CD4-positive, alpha-beta T cell treated with Interleukin-6 for 4 hours (primary cell): ENCODE results near the gene MACROD2.
A peak's percentile ranks its signal among the peaks of the same experiment; 100 is the strongest.
"Not testable (repeated sequence)": the region's sequence is repeated elsewhere in the genome, so short reads cannot be mapped to it uniquely, and the experiment has no call there.

Source experiments
- DNase-seq: peaks from one replicate; pipeline ENCODE4 v3.0.0-alpha.2; 2020; ENCODE audit warnings: mixed read lengths

The MACROD2 gene

DNA sequence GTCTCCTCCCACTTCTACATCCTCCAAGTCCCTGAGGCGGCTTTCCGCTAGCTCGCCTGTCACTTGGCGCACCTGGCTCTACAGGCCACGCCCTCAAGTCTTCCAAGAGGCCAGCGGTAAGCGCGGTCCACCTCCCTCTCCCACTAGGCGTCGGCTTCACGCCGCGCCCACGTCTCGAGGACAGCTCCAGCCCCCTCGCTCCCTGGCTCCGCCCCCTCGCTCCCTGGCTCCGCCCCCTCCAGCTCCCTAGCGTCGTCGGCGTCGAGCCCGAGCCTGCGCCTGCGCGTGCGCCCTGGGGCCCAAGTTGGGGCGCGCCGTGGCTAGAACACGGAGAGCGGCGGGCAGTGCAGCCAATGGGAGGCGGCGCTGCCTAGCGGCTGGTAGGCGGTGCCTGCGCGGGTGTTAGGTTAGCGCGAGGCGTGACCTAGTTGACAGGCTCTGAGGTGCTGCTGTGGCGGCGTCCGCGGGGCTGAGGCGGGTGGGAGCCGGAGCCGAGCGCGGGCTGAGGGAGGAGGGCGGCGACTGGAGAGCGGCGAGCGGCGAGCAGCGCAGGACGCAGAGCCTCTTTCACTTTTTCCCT is at the start of gene MACROD2:
MACROD2 (plus strand) TSS at position 431 of the 580 bp plus-strand sequence.
- peak; percentile 12 for DNase-seq

DNA sequence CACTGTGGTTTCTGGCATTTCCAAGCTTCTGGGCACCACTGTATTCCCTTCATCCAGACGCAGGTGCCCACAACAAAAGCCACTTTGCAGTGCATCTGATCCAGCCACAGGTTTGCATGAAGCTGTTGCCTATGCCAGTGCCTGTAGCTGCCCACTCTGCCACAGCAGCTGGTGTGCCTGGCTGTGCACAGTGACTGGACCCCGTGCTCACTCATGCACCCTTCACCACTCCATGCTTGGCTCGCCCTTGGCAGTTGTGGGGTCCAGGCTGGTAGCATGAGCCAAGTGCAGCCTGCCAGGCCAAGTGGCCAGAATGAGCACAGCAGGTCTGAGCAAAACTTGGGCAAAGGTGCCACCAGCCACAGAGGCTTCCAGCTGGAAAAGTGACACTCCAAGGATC is 47.6 kb upstream of the MACROD2 start:
- DNase-seq, result no peak

DNA sequence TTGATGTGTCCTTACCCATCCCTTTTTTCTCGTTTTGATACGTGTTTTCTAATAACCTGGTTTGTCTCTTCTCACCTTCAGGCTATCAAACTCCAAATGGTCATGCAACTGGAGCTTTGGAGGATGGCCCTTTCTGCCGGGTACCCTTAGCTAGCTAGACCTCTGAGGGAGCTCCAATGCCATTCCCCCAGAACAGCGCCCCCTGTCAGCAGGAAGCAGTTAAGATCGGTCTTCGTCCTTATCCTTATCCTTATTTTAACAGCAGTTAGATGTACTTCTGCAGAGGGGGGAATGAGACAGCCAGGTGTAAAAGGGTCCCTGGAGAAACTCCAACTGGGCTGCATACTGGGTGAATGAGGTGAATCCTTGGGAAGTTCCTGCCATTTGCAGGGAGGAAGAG is 42.1 kb upstream of the MACROD2 start:
- DNase-seq, result no peak

DNA sequence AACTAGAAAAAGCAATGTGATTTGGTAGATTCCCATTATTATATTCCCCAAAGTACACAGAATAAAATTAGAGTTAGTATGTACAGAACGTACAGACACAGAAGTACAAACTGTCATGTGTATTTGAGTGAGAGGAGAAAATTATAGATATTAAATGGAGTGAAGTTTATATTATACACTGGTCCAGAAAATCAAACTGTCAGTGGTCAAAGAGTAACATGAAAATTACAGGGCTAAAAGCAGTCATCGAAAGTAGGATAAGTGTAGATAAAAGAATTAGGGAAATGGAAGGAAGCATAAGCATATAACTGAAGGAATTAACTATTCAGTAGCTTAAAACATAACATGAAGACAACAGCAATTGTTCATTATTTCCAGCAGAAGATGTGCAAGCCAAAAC is 35.2 kb upstream of the MACROD2 start:
- no peak for DNase-seq

DNA sequence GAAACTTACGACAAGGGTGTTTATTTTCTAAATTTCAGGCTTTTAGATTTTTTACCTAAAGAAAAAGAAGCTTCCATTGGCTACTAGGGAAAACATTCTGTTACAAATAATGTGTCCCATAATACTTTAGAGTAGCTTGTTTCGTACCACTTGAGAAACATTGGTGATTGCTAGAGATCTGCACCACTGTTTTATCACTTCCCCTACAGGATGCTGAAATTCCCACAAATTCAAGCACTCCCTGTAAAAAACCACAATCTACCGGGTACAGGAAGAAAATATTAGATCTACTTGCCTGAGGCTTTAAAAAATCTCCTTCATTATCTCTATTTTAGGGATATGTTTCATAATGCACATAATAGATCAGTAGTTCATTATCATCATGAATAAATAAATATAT is 34.8 kb upstream of the MACROD2 start:
- no peak for DNase-seq

DNA sequence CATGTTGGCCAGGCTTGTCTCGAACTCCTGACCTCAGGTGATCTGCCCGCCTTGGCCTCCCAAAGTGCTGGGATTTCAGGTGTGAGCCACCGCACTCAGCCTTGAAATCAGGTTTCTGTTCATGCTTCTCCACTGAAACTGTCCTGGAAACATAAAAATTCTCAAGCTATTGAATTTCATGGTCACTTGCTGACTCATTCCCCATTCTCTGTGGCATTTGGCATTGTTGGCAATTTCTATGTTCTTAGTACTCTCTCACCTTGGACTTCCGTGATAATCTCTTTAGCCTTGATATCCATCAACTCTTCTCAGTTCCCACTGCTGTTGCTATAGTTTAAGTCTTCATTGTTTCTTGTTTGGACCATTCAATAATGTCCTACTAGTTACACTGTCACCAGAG is 11.1 kb upstream of the MACROD2 start:
- DNase-seq, result no peak

DNA sequence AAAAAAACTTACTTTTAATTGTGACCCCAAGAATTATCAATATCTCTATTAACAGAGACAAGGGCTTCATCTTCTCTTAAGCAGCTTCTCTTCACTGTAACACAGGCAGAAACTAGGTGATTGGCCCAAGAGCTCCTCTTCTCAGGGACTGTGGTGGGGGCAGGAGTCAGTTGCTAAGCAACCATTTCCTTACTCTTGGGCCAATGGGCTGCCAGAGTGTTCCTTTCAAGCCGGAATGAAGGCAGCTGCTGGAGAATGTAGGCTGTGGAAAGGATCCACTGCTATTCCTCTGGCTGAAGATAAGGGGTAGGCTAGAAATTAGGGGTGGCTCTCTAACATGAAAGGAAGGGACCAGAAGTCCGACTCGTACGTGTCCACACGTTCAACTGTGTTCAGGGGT is 4.9 kb upstream of the MACROD2 start, which contains the start of gene SEL1L2:
SEL1L2 (minus strand) TSS at position 150 of the 400 bp plus-strand sequence; CDS start at position 70, 80 bp downstream.
- DNase-seq, result no peak

DNA sequence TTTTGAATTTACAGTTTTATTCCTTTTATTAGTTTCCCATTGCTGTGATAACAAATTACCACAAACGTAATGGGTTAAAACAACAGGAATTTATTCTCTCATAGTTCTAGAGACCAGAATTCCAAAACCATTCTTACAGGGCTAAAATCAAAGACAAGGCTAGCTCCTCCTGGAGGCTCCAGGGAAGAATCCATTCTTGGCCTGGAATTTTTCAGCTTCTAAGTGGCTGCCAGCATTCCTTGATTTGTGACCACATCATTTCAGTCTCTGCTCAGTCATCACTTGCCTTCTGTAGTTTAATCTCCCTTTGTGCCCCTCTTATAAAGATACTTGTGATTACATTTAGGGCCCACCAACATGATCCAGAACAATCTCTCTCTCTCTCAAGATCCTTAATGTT is 4.0 kb upstream of the MACROD2 start:
- no peak for DNase-seq

DNA sequence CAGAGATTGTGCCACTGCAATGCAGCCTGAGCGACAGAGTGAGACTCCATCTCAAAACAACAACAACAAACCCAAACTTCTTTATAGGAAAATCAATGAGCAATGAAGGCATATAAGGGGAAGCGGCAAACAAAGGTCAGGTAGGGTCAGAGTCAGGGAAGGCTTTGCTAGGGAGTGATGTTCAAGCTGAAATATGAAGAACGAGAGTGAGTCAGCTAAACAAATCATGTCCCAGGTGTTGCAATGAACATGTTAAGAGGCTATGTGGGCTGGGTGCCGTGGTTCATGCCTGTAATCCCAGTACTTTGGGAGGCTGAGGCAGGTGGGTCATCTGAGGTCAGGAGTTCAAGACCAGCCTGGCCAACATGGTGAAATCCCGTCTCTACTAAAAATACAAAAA is 3.4 kb upstream of the MACROD2 start:
- not testable (repeated sequence) for DNase-seq

DNA sequence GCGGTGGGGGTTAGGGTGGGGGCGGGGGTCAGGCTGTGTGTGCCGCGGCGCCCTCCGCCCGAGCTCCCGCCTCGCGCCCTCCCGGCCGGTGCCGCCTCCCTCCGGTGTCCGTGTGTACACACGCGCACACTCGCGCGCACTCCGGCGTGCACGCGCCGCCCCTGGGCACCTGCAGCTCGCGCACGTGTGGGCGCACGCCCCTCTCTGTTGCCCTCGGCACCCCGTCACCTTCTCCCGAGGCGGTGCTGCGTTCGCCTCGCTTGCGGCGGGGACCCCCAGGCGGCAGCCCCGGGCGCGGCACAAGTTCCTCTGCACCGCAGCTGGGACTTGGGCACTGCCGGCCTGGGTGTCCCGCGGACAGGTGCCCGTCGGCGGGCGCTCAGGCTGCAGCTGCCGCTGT is 525 bp downstream of the MACROD2 start:
- DNase-seq, result no peak

DNA sequence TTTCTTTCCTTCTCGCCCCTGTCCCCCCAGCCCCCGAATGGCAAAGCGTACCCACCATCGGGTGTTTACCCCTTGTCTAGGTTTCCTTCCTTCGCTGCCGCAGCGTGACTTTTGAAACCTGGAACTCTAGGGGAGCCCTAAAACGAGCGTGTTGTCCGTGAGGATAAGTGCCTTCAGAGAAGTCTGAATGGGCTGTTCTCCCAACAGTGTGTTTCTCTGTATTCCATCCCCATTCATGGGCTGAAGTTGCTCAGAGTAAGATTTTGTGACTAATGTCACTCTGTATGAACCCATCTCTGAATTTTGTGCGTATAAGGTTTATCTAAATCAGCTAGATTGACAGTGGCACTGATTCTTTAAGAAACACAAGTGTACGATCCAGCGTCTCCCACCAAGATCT is 949 bp downstream of the MACROD2 start:
- DNase-seq, result no peak

DNA sequence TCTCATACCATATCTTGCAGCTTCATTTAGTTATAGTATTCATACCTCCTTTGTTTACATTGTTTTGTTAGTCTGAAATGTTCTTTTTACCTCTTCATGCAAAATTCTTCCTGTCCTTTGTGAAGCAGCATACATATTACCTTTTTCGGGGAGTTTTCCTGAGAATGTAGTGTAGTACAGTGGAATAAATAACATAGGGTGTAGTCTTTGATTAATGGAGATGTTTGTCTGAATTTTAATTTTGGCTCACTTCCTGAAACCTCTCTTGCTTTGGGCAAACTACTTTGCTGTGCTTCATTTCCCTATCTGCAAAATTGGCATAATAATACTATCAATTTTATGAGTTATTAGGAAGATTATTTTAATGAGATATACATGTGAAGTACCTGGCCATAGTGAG is 5.6 kb downstream of the MACROD2 start:
- no peak for DNase-seq

DNA sequence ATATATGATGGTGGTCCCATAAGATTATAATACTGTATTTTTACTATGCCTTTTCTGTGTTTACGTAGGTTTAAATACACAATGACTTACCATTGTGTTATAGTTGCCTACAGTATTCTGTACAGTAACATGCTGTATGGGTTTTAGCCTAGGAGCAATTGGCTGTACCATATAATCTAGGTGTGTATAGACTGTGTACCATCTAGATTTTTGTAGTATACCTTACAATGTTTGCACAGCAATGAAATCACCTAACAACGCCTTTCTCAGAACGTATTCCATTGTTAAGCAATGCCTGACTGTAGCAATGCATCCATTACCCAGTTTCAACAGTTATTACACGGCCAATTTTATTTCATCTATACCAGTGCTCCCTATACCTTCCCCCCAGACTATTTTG is 10.7 kb downstream of the MACROD2 start:
- no peak for DNase-seq

DNA sequence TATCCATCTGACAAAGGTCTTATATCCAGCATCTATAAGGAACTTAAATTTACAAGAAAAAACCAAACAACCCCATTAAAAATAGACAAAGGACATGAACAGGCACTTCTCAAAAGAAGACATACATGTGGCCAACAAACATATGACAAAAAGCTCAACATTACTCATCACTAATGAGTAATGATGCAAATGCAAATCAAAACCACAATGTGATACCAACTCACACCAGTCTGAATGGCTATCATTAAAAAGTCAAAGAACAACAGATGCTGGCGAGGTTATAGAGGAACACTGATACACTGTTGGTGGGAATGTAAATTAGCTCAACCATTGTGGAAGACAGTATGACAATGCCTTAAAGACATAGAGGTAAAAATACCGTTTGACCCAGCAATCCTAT is 13.9 kb downstream of the MACROD2 start:
- no peak for DNase-seq

DNA sequence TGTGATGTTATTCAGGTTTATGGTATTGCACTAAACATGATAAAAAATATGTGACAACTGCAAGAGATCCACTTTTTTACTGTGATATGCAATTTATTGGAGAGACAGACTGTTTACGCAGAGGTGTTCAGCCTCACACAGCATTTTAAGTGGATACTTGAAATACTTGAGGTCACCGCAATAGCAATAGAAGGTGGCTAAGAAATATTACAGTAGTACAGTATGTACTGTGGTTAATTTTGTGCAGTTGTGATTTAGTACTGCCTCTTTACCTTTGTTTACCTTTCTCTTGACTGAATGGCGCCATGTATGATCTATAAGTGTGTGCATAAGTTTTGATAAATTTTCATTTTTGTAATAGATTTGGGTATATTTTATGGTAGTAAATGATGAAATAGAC is 17.4 kb downstream of the MACROD2 start:
- DNase-seq, result no peak

DNA sequence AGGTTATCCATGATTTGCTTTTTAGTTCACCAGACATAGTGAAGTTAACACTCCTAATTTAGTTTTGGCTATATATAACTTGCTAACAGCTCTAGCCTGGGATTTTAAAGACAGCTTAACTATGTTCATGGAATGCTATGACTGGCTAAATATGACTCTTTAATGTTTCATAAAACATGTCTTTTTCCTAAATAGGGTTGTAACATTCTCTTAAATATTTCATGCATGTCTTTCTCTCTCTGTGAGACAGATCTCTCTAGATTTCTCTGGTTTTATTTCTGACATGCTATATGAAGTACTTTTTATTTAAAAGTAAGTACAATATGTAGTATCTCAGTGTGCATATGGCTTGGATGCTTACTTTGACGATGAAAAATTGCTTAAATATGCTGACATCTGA is 35.7 kb downstream of the MACROD2 start:
- DNase-seq, result no peak

DNA sequence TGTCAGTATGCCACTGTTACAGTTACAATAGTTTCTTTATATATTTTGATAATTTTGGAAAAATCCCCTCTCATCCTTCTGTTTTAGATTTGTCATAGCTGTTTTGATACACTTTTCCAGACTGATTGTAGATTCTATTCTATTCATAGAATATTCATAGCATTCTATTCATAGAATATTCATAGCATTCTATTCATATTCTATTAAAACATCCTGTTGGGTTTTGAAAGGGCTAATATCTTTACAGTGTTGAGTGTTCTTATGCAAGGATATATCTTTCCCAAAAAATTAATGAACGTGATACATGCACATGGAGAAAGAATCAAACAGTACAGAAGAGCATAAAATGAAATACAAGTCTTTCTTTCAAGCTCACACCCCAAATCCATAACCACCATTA is 38.0 kb downstream of the MACROD2 start:
- DNase-seq, result no peak

DNA sequence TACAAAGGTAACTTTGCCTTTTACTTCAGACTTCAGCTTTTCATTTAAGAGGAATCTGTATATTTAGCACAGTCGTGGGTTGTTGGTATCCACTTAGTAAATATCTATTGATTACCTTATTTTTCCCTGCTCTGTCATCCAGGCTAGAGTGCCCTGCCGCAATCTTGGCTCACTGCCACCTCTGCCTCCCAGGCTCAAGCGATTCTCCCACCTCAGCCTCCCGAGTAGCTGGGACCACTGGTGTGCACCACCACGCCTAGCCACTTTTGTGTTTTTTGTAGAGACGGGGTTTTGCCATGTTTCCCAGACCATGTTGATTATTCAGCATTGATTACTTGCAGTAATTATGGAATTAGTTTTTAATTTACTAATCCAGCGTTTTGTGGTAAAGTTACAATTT is 41.3 kb downstream of the MACROD2 start:
- no peak for DNase-seq

DNA sequence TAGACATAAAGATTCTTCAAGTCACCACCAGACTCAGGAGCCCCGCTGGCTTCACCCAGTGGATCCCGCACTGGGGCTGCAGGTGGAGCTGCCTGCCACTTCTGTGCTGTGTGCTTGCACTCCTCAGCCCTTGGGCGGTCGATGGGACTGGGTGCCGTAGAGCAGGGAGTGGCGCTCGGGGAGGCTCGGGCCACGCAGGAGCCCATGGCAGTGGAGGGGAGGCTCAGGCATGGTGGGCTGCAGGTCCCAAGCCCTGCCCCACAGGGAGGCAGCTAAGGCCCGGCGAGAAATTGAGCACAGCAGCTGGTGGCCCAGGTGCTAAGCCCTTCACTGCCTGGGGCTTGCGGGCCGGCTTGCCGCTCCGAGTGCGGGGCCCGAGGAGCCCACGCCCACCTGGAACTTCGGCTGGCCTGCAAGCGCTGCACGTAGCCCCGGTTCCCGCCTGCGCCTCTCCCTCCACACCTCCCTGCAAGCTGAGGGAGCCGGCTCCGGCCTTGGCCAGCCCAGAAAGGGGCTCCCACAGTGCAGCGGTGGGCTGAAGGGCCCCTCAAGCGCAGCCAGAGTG is 49.5 kb downstream of the MACROD2 start:
- DNase-seq, result not testable (repeated sequence)

DNA sequence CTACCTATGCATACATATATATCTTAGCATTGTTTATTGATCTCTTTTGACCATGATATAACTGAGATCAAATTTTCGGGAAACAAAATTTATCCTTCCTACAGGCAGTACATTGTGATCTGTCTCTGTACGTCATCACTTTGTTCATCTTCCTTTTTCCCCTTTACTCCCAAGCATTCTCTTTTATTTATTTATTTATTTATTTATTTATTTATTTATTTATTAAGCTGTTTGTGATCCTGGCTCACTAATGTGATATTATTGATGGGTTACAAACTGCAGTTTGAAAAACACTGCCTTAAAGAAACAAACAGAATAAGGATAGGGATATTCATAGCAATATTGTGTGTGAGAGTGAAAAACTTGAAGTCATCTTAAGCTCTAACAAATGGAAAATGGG is 51.2 kb downstream of the MACROD2 start:
- no peak for DNase-seq

DNA sequence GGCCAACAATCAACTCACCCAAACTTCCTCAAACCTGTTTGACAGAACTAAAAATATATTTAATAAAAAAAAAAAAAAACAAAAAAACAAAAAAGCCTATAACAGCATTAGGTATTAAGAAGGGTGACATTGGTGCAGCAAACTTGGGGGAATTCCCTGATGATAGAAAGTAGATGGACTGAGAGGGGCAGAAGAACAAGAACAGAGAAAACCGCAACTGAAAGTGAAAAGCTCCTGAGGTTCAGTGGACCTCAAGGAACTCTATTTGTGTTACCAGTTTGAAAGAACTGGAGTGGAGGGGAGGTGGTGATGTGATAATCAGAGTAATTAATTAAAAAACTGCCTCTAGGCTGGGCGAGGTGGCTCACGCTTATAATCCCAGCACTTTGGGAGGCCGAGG is 53.8 kb downstream of the MACROD2 start:
- DNase-seq, result no peak

DNA sequence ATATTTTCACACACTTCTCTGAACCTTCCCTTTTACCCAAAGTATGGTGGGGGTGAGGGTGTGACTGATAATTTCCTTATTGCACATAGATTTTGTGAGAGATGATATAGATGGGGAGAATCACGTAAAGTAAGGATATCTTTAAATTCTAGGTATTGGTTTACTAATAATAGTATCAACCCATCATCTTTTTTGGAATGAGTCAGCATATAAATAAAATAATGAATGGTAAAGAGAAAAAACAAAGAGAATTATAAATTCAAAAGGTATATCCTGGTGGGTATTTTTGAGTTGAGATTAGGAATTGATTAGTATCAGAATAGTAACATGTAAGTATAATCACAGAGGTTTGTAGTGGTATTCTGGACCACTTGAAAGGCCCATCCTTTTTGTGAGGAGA is 56.1 kb downstream of the MACROD2 start:
- no peak for DNase-seq

DNA sequence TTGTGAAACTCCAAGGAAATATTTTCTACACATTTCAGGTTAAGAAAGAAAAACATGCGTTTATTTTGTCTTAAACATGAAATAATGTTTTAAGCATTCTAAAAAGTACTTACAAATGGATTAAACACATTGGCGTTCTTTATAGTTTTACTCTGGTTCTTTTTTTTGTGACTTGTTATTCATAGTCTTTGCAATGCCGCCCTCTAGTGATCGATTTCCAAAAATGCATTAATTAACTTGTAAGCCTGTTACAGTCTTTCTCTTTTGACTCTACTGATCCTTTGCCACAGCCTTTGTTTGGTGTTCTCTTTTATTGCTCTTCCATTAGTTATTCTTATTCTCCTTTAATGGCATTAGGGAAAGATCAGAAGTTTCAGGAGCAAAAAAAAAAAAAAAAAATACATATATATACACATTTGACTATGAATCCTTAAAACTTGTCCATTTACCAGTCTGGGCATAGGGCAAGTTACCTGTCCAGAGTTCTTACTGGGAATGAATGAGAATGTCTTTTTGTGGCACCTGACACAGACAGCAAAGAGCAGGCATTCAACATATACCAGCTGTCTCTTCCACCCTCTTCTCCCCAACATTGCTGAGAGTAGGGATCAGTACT is 59.9 kb downstream of the MACROD2 start:
- DNase-seq, result peak; percentile 9

DNA sequence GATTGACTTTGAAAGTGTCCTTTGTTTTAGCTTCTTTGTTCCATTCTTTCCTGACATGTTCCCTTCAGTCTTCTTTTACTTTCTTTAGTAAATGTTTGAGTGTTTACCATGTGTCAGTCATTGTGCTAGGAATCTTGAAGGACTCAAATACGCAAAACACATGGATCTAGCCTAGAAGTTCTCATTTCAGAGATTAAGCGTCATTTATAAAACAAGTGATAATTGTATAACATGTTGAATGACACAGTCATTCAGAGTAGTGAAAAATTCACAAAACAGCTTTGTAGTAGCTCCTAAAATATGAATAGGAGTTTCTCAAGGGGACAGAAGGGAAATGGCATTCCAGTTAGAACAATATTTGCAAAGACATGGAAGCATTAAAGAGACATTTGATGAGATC is 66.9 kb downstream of the MACROD2 start:
- DNase-seq, result no peak

DNA sequence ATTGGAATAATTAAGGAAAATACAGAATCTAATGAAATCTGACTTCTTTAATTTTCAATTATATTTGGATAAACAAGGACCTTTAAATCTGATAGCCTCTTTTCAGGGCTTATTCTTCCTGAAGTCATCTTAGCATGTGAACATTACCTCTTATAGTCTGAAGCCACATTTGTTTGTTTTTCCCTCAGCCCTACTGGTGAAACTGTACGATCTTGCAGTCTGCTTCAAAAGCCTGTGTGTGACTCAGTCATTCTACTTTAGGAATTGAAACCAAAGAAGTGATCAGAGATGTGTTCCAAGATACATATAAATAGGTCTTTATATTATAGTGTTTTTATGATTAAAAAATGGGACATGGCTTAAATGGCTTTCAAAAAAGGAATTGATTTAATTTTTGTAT is 67.5 kb downstream of the MACROD2 start:
- DNase-seq, result no peak
